Activated CD8-positive, alpha-beta memory T cell treated with anti-CD3 and anti-CD28 coated beads for 36 hours (primary cell): ENCODE measurements around the gene USP19. TPM values are rescaled to one million over a fixed set of nuclear protein-coding genes. Genes with fewer than 3 reads are reported as not detected.

ENCODE experiments used
- total RNA-seq, 2 experiments: library from RNA; stranded (reverse); gene quantifications; one replicate each; pipeline ENCODE4 v1.2.3, GENCODE V29; 2021

Gene USP19
- total RNA-seq, 2 experiments from 2014 or later = 56.7 to 57.9 TPM

Other genes starting within 250 kb of the USP19 start
- 10 to 100 TPM; 21.3 to 24.1 TPM for gene SLC25A20, start 221.9 kb downstream of the USP19 start, total RNA-seq
- 100 to 1,000 TPM; 127 to 131 TPM for gene ARIH2, start 202.0 kb downstream of the USP19 start, total RNA-seq
- 10 to 100 TPM; 24.8 to 26.8 TPM for gene P4HTM, start 130.6 kb downstream of the USP19 start, total RNA-seq
- gene WDR6, start 113.4 kb downstream of the USP19 start, total RNA-seq = 100 to 1,000 TPM; 141 to 142 TPM
- 10 to 100 TPM; 28.6 to 30.9 TPM for gene DALRD3, start 102.2 kb downstream of the USP19 start, total RNA-seq
- 10 to 100 TPM; 82.6 to 85.8 TPM for gene NDUFAF3, start 98.7 kb downstream of the USP19 start, total RNA-seq
- 100 to 1,000 TPM; 461 to 466 TPM for gene IMPDH2, start 91.4 kb downstream of the USP19 start, total RNA-seq
- 100 to 1,000 TPM; 117 to 118 TPM for gene QRICH1, start 26.8 kb downstream of the USP19 start, total RNA-seq
- 100 to 1,000 TPM; 242 TPM for gene QARS1, start 16.1 kb downstream of the USP19 start, total RNA-seq
- not detected for gene LAMB2, start 12.2 kb upstream of the USP19 start, total RNA-seq
- 10 to 100 TPM; 29.6 to 31.2 TPM for gene CCDC71, start 45.5 kb upstream of the USP19 start, total RNA-seq
- gene KLHDC8B, start 50.8 kb upstream of the USP19 start, total RNA-seq = 1 to 10 TPM; 2.0 to 3.4 TPM
- 1 to 10 TPM; 6.9 TPM for gene C3orf62, start 156.4 kb upstream of the USP19 start, total RNA-seq
- gene USP4, start 219.2 kb upstream of the USP19 start, total RNA-seq = 10 to 100 TPM; 69.7 to 71.5 TPM
- 100 to 1,000 TPM; 217 to 219 TPM for gene GPX1, start 237.5 kb upstream of the USP19 start, total RNA-seq